Caco-2 (cell line): Measurements from ENCODE around the gene JSRP1. TPM values are rescaled to one million over a fixed set of nuclear protein-coding genes. Genes with fewer than 3 reads are reported as not detected.

Experiments
- BruUV-seq: library from RNA; stranded (reverse); fragments of 400-500 nt; replicated peaks from 2 replicates; lab custom pipeline; 2021; lab: Mats Ljungman, UMichigan
- CTCF ChIA-PET: fragments of 300-600 bp; sonication (Branson Sonifier 250); formaldehyde crosslinking; loops from one replicate; lab custom pipeline; 2022; ENCODE audit warnings: antibody characterized with exemption; lab: Charles Lee
- POLR2A ChIA-PET: fragments of 300-600 bp; sonication (Branson Sonifier 250); formaldehyde crosslinking; loops from one replicate; lab custom pipeline; 2022; ENCODE audit warnings: antibody characterized with exemption; lab: Charles Lee
- DNase-seq, 2 experiments: peaks; one replicate each; pipeline versions ENCODE4 v3.0.0 to v3.0.0-alpha.2; 2020 to 2022
- H3K27me3 ChIP-seq: replicated peaks from 2 replicates; pipeline ENCODE4 v1.6.0; 2011; ENCODE audit warnings: low read length; ENCODE audit not compliant: control insufficient read depth, insufficient read depth
- H3K36me3 ChIP-seq: 2 replicates; pipeline ENCODE4 v1.5.1; 2011; ENCODE audit warnings: low read length; ENCODE audit not compliant: control insufficient read depth, insufficient read depth
- H3K4me1 ChIP-seq: fragments of 250-450 bp; sonication (Bioruptor Pico); 2 replicates; pipeline ENCODE4 v1.5.1; 2020; ENCODE audit warnings: mild to moderate bottlenecking
- H3K4me3 ChIP-seq: 2 replicates; pipeline ENCODE4 v1.5.1; 2011; ENCODE audit warnings: low read depth, mild to moderate bottlenecking, control low read depth, low read length
- H3K9me3 ChIP-seq: fragments of 250-450 bp; sonication (Bioruptor Pico); 2 replicates; pipeline ENCODE4 v1.5.1; 2020; ENCODE audit warnings: mild to moderate bottlenecking, moderate library complexity
- H3K27ac Mint-ChIP-seq: one replicate; pipeline ENCODE4 v1.8.0; 2022; ENCODE audit warnings: mixed read lengths; ENCODE audit not compliant: unreplicated experiment
- H3K27me3 Mint-ChIP-seq: one replicate; pipeline ENCODE4 v1.8.0; 2022; ENCODE audit warnings: mixed read lengths; ENCODE audit not compliant: insufficient read depth, unreplicated experiment
- H3K36me3 Mint-ChIP-seq: one replicate; pipeline ENCODE4 v1.8.0; 2022; ENCODE audit warnings: mild to moderate bottlenecking, mixed read lengths; ENCODE audit not compliant: insufficient read depth, unreplicated experiment
- H3K4me1 Mint-ChIP-seq: one replicate; pipeline ENCODE4 v1.8.0; 2022; ENCODE audit warnings: low read depth, mixed read lengths; ENCODE audit not compliant: unreplicated experiment
- H3K4me3 Mint-ChIP-seq: one replicate; pipeline ENCODE4 v1.8.0; 2022; ENCODE audit warnings: mild to moderate bottlenecking, moderate library complexity, mixed read lengths; ENCODE audit not compliant: unreplicated experiment
- H3K9me3 Mint-ChIP-seq: one replicate; pipeline ENCODE4 v1.8.0; 2022; ENCODE audit warnings: mixed read lengths; ENCODE audit not compliant: unreplicated experiment
- intact Hi-C: fragments of 100-400 bp; cut with micrococcal nuclease; formaldehyde crosslinking; loops from one replicate; pipeline ENCODE4 v1.10.0; 2022; ENCODE audit not compliant: unreplicated experiment
- total RNA-seq: library from RNA; stranded (reverse); gene quantifications from 2 replicates; pipeline ENCODE4 v1.2.3, GENCODE V29; 2022
- TF ChIP-seq, protein P1 (sequence below), 2 experiments: fragments of 200-600 bp in 1 of 2; IDR thresholded peaks; 1 replicate in 1 of 2; 2 replicates in 1 of 2; pipeline versions ENCODE4 v1.5.1 to v1.8.0; 2011 to 2022; ENCODE audit warnings: antibody characterized with exemption in 1 of 2, control low read depth in 1 of 2, inconsistent platforms in 1 of 2, low read depth in 1 of 2, low read length in 1 of 2, mild to moderate bottlenecking in 1 of 2, moderate library complexity in 1 of 2; ENCODE audit not compliant: insufficient read depth in 1 of 2, severe bottlenecking in 1 of 2, unreplicated experiment in 1 of 2

The JSRP1 gene
- total RNA-seq, 1 experiment from 2014 or later = not detected

DNA sequence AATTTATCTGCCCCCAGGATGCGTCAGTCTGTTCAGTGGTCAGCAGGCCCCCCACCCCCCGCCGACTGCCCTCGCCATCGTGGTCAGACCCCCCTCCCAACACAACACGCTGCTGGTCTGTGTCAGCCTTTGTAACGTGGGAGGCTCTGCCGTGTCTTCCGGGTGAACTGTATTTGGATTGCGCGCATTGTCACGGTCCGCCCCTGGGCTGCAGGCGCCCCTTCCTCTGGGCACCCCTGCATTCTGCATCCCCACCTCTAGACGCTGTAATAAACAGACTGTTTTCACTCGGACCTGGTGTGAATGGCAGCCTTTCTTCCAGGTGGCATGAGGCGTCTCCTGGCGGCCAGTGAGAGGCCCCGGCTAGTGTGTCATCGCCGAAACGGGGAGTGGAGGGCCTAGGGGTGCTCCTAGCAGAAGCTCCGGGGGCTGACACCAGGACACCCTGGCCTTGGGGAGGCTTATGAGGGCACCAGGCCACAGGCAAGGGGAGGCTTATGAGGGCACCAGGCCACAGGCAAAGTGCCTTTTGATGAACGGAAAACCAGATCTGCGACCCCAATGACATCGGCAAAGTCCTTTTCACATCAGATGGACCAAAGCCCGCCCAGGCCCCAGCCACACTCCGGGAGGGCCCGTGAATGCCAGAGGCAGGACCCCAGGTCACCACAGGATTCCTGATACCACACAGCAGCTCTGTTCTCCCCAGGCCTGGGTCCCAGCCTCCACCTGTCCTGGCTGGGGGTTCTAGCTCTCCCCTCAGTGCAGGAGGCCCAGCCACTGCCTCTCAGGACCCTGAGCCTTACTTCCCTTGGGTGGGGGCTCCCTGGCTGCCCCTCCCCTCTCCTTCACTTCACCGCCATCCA is 23.7 kb downstream of the JSRP1 start:
- Histone ChIP-seq H3K36me3 (peaks cover 3% of the 10 kb centered on the region; the same call in 1 of the 2 replicates), H3K27me3 (no peaks in the 10 kb centered on the region), H3K9me3 (no peaks in the 10 kb centered on the region), H3K4me1 (peaks cover under 1% of the 10 kb centered on the region; the same call in 1 of the 2 replicates), H3K4me3 (no peak overlapping the region)
- ChIA-PET POLR2A (interaction anchor here (0.6 kb wide), 1 partner anchor 253 kb away, joined by 3 read pairs; no protein-coding TSS in a partner anchor), CTCF (no interaction called here)
- Mint-ChIP-seq H3K36me3 (peaks cover 92% of the 10 kb centered on the region), H3K27ac (peak overlapping the region; percentile 53), H3K27me3 (no peaks in the 10 kb centered on the region), H3K4me1 (no peaks in the 10 kb centered on the region), H3K9me3 (no peaks in the 10 kb centered on the region), H3K4me3 (peak overlapping the region; percentile 25)
- intact Hi-C loops = no loop called here
- BruUV-seq = no TSS peak
- TF ChIP-seq, protein P1, sequence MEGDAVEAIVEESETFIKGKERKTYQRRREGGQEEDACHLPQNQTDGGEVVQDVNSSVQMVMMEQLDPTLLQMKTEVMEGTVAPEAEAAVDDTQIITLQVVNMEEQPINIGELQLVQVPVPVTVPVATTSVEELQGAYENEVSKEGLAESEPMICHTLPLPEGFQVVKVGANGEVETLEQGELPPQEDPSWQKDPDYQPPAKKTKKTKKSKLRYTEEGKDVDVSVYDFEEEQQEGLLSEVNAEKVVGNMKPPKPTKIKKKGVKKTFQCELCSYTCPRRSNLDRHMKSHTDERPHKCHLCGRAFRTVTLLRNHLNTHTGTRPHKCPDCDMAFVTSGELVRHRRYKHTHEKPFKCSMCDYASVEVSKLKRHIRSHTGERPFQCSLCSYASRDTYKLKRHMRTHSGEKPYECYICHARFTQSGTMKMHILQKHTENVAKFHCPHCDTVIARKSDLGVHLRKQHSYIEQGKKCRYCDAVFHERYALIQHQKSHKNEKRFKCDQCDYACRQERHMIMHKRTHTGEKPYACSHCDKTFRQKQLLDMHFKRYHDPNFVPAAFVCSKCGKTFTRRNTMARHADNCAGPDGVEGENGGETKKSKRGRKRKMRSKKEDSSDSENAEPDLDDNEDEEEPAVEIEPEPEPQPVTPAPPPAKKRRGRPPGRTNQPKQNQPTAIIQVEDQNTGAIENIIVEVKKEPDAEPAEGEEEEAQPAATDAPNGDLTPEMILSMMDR (IDR thresholded peaks at IDR 0.05; ENCODE audit: insufficient read depth in 1 of 2, low read depth in 1 of 2, low read length in 1 of 2, severe bottlenecking in 1 of 2, unreplicated experiment in 1 of 2) = no peak
- no peak for DNase-seq

DNA sequence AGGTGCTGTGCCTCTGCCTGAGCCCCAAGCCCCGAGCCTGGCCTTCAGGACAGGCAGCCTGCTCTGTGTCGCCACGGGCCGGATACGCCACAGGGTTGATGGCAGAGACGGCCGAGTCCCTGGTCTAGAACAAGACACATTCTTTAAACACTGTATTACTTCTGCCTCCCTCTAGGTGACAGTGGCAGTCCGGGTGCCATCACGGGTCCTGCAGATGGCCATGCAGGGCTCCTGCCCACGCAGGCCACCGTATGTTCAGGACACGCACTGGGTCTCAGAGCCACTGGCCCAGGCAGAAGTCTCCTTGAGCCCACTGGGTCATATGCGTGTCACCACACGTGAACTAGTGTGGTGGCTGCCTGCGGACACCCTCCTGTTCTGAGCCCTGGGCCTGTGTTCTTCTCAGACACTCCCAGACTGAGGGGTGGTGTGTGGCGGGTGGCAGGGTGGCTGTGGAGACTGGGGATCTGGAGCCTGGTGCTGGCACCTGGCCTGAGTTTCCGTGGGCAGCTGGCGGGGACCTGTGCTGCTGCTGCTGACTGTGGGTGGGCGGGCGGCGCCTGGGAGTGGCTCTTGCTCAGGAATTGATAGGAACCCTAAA is 24.5 kb downstream of the JSRP1 start:
- intact Hi-C loops = no loop called here
- H3K4me1 Mint-ChIP-seq = no peaks in the 10 kb centered on the region
- TF ChIP-seq, protein P1 (IDR thresholded peaks at IDR 0.05; ENCODE audit: insufficient read depth in 1 of 2, low read depth in 1 of 2, low read length in 1 of 2, severe bottlenecking in 1 of 2, unreplicated experiment in 1 of 2) = peak in 1 of 2 experiments; percentile 11
- no peaks in the 10 kb centered on the region for H3K9me3 Mint-ChIP-seq
- no peaks in the 10 kb centered on the region for H3K27me3 ChIP-seq
- no peaks in the 10 kb centered on the region for H3K4me1 ChIP-seq
- BruUV-seq = no TSS peak
- H3K9me3 ChIP-seq = no peaks in the 10 kb centered on the region
- POLR2A ChIA-PET = no interaction called here
- H3K4me3 Mint-ChIP-seq = no peak overlapping the region
- peak overlapping the region; percentile 71 for H3K27ac Mint-ChIP-seq
- peaks cover 3% of the 10 kb centered on the region; the same call in 1 of the 2 replicates for H3K36me3 ChIP-seq
- DNase-seq = peak in 1 of 2 experiments; percentile 35
- H3K36me3 Mint-ChIP-seq = peaks cover 97% of the 10 kb centered on the region
- H3K27me3 Mint-ChIP-seq = no peaks in the 10 kb centered on the region
- CTCF ChIA-PET = no interaction called here
- H3K4me3 ChIP-seq = no peak overlapping the region

DNA sequence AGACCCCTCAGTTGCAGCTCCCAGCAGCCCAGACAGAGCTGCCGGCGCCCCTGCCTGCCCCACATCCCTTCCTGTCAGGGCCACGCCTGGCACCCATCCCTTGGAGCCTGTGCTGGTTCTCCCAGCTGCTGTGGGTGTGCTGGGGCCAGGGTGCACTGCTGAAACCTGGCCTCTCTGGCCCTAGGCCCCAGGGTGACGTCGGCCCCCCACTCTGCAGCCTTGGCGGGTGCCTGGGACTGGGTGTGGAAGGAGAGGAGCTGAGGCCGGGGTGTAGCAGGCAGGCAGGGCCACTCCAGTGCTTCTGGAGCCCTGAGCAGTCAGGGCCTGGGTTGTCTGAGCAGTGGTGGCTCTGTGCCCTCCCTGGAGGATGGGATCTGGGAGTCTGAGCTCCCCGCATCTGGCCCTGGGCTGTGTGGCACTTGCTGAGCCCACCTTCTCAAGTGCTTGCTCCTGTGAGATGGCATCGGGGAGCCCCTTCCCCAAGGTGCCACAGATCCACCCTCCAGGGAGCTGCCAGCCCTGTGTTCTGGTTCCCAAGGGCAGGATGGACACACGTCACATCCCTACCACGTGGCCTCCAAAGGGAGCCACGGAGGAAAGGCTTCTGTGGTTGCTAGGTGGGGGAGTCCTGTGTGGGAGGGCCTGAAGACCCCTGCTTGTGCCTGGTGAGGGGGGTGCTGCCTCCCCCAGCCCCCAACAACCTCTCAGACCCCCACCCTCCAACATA is 25.2 kb downstream of the JSRP1 start:
- TF ChIP-seq, protein P1 (IDR thresholded peaks at IDR 0.05; ENCODE audit: insufficient read depth in 1 of 2, low read depth in 1 of 2, low read length in 1 of 2, severe bottlenecking in 1 of 2, unreplicated experiment in 1 of 2) = no peak
- ChIA-PET CTCF (no interaction called here), POLR2A (no interaction called here)
- Mint-ChIP-seq H3K9me3 (no peaks in the 10 kb centered on the region), H3K4me1 (no peaks in the 10 kb centered on the region), H3K36me3 (peaks cover 97% of the 10 kb centered on the region), H3K27ac (peak overlapping the region; percentile 71), H3K4me3 (no peak overlapping the region), H3K27me3 (no peaks in the 10 kb centered on the region)
- Histone ChIP-seq H3K4me3 (no peak overlapping the region), H3K27me3 (no peaks in the 10 kb centered on the region), H3K9me3 (no peaks in the 10 kb centered on the region), H3K4me1 (no peaks in the 10 kb centered on the region), H3K36me3 (peaks cover 3% of the 10 kb centered on the region; the same call in 1 of the 2 replicates)
- no peak for DNase-seq
- BruUV-seq = no TSS peak
- intact Hi-C loops = no loop called here
